ENCODE results near the gene MPV17.
"Not testable (repeated sequence)": the region's sequence is repeated elsewhere in the genome, so short reads cannot be mapped to it uniquely, and the experiment has no call there.

Gene MPV17

GRCh38 chr2:27322766-27323595 lies at the start of gene MPV17:
Gene MPV17, minus strand, starts transcription at chr2:27323097. Its CDS starts 580 bp downstream, at chr2:27322517.
- DNase-seq: peak; percentile 90

GRCh38 chr2:27370816-27371620 lies 48.1 kb upstream of the MPV17 start:
- no peak for DNase-seq

GRCh38 chr2:27370026-27370815 lies 47.3 kb upstream of the MPV17 start, which contains the start of the genes EIF2B4 and SNX17:
Gene EIF2B4, minus strand, starts transcription at chr2:27370338. Its CDS starts 24 bp downstream, at chr2:27370314.
Gene SNX17, plus strand, starts transcription at chr2:27370616. Its CDS starts 128 bp downstream, at chr2:27370744.
- DNase-seq: peak; percentile 99

- no peak for DNase-seq
Measured at GRCh38 chr2:27369471-27370025, 46.7 kb upstream of the MPV17 start.

GRCh38 chr2:27363933-27364332 lies 41.0 kb upstream of the MPV17 start:
- DNase-seq: no peak

- no peak for DNase-seq
Measured at GRCh38 chr2:27362678-27363420, 40.0 kb upstream of the MPV17 start.

- DNase-seq: peak; percentile 93
Measured at GRCh38 chr2:27356382-27357181, 33.7 kb upstream of the MPV17 start, which contains the start of gene GTF3C2. Gene GTF3C2, minus strand, starts transcription at chr2:27356764. Its CDS starts 13,210 bp downstream, at chr2:27343554.

- DNase-seq: peak; percentile 67
Measured at GRCh38 chr2:27356056-27356381, 33.1 kb upstream of the MPV17 start.

GRCh38 chr2:27354597-27354927 lies 31.7 kb upstream of the MPV17 start:
- no peak for DNase-seq

- no peak for DNase-seq
Measured at GRCh38 chr2:27353762-27354596, 31.1 kb upstream of the MPV17 start.

GRCh38 chr2:27353386-27353761 lies 30.5 kb upstream of the MPV17 start:
- not testable (repeated sequence) for DNase-seq

- DNase-seq: no peak
Measured at GRCh38 chr2:27351802-27352598, 29.1 kb upstream of the MPV17 start.

- DNase-seq: no peak
Measured at GRCh38 chr2:27350106-27350693, 27.3 kb upstream of the MPV17 start.

GRCh38 chr2:27347641-27348040 lies 24.7 kb upstream of the MPV17 start:
- DNase-seq: no peak

GRCh38 chr2:27336173-27336572 lies 13.3 kb upstream of the MPV17 start:
- no peak for DNase-seq

GRCh38 chr2:27335311-27335710 lies 12.4 kb upstream of the MPV17 start:
- DNase-seq: no peak

- DNase-seq: no peak
Measured at GRCh38 chr2:27324720-27325119, 1.8 kb upstream of the MPV17 start.

GRCh38 chr2:27323596-27324285 lies 844 bp upstream of the MPV17 start:
- no peak for DNase-seq
